GM21360 (cell line): ENCODE results near the gene CHST15.

Experiments used
- ATAC-seq: cut with Tn5 transposase; IDR thresholded peaks from one replicate; pipeline ENCODE4 v1.9.1; 2021; ENCODE audit warnings: mild to moderate bottlenecking, moderate library complexity; ENCODE audit not compliant: unreplicated experiment

The CHST15 gene

DNA sequence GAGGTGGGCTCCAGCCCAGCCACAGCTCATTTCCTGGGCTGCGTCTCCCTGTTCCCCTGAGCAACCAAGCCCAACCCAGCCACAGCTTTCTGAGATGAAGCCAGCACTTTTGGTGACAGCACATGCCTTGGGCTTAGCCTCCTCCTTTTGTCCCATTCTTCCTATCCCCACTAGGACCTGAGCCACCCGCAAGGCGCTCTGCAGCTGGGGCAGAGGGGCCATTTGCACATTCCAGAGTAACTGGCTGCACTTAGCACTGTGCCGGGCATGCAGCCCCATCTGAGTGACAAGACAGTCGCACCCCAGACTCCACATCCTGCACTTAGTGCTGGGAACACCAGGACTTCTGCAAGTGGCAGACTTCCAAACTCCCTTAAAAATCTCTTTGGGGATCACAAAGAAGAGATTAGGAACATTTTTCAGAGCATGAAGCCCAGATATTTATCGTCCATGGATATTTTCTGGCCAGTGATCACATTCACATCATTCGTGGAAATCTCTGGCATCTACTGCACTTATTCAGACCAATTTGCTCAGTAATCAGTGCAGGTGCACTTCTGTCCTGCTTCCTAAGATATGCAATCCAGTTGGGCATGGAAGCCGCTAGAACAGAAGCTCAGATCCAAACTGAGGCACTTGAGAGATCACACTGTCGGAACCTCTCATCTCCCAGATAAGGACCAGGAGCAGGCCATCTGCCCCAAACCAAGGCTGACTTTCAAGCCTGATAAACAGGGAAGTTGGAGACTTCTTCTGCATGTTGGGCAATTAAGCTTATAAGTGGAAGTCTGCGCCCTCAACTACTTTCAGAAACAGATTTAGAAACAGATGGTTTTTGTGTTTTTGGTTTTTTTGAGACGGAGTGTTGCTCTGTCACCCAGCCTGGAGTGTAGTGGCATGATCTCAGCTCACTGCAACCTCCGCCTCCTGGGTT, 26.4 kb downstream of the CHST15 start:
- no peak for ATAC-seq

DNA sequence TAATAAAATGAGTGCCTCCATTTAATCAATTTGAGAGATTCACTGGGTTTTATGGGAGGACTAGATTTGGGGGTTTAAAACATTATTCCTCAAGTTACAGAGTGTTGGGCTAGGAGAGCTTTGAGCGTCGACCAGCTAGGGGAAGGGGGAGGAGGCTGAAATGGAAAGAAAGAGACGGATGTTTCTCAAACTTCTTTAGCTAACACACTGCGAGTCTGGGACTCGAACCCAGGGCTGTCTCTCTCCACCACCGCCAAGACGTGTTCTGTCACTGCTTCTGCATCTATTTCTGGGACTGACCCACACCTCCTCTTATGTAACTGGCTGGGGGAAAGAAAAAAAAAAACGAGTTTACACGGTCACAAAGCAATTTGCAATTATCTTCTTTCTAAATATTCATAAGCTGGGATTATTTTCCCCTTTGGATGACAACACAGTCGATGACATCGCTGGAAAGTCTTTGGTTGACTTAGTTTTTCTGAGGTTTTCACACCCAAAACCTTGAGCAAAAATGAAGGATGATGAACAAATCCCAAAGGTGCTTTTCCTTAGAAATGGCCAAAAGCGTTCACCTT, 27.2 kb downstream of the CHST15 start:
- ATAC-seq, result no peak

DNA sequence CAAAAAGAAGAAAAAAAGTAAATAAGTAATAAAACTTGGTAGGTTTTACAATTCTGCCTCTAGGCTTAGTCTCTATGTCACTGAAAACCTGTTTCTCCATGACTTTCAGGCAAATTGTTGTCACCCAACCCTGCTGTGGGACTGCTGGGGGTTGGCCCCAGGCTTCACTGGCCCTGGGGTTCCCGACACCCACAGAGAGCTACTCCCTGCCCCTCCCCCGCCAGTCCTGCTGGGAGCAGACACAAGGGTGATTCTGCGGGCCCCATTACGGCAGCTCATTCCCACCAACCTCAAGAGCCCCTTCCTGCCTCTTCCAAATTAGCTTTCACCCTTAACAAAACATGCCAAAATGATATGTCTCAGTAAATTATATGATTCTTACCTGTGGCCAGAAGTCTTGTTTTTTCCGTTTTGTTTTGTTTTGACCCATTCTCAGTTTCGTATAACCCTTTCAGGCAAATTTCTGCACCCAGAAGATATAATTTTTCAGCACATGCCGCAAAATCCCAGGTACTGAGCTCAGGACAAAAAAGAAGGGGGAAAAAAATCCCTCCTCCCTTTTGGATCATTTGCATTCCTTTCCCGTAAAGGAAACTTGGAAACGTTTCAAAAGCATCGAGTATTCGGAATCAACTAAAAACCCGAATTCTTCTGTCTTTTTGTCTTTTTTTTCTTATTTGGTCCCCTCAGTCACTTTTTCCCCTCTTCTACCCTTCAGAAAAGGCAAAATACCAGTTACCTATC, 27.8 kb downstream of the CHST15 start:
- no peak for ATAC-seq

DNA sequence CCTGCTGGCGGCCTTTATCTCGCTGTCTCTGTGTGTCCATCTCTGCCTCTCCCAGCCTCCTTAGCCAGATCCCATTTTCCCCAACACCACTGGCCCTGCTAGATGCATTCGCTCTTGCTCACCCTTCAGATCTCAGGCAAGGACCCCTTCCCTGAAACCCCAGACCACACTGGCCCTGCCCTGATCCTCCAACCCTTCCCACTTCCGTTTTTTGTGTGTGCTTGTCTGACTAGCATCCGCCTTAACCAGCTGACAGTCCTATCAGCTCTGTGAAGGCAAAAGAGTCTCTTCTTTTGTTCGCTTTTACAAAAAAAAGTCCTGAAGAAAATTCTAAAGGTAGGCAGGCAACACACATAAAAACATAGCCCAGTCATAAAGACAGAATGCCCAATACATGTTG, 28.7 kb downstream of the CHST15 start:
- no peak for ATAC-seq

DNA sequence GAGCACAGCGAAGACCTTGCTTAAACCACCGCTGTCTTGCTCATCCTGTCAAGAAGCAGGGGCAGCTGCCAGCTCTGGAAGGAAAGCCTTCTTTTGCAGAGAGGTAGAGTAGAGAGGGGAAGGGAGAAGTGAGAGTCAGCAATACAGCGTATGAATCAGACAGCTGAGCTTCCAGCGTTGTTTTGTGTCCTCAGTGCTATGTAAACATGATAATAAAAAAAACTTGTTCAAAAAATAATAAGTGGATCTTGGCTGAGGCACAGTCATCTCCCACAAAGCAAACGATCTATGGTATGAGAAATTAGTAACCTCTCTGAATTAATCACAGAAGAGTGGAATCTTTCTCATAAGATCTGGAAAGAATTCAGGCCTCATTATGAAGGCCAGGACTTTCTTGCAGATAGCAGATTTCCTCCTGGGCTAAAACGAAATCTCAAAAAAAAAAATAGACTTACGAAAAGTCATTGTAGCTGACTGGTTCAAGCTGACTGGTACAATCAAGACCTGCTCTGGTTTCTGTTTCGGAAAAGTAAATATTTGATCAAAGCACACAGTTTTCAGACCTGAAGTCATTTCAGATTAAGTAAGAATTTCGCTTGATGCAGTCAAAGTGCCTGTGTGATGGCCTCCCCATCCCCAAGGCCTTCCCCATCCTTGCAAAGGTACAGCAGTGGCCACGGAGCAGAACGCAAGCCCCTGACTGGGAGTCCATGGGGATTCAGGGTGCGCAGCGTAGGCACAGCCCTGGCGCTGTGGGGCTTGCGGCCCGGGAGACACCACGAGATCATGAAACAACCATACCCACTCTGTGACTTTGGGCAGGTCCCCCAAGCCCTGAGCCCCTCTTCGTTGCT, 29.4 kb downstream of the CHST15 start:
- ATAC-seq, result no peak

DNA sequence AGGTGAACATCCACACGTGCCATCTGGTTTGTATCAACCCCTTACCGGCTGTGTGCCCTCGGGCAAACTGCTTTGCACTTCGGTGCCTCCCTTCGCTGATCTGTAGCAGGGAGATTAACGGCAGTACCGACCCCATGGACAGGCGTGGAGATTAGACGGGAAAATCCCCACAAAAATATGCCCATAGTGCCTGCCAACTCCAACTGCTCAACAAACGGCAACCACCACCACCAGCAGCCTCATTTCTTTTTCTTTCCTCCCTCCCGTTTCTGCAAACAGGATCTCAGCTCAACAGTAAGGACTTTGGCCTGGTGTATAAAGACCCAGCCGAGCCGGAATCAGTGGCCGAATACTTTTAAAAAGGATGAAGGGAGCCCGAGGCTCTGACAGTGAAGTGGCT, 31.0 kb downstream of the CHST15 start:
- no peak for ATAC-seq

DNA sequence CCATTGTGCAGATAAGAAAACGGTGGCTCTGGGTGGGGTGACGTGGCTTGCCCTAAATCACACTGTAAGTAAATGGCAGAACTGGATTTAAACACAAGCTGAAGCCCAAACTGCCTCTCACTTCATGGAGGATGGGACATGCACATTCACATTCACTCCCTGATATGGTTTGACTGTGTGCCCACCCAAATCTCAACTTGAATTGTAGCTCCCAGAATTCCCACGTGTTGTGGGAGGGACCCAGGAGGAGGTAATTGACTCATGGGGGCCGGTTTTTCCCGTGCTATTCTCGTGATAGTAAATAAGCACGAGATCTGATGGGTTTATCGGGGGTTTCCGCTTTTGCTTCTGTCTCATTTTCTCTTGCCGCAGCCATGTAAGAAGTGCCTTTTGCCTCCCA, 32.4 kb downstream of the CHST15 start:
- no peak for ATAC-seq

DNA sequence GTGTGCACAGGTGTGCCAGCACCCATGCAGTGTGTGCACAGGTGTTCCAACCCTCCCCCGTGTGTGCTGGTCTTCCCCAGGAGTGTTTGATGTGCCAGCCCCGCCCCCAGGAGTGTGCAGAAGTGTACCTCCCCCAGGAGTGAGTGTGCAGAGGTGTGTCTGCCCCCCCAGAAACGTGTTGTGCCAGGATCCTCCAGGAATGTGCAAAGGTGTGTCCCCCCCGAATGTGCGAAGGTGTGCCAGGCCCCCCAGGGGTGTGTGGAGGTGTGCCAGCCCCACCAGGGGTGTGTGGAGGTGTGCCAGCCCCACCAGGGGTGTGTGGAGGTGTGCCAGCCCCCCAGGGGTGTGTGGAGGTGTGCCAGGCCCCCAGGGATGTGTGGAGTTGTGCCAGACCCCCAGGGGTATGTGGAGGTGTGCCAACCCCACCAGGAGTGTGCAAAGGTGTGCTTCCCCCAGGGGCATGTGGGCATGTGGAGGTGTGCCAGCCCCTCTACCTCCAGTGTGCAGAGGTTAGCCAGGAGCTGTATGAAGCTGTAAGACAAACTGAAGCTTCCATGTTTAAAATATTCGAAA, 33.2 kb downstream of the CHST15 start:
- ATAC-seq, result no peak

DNA sequence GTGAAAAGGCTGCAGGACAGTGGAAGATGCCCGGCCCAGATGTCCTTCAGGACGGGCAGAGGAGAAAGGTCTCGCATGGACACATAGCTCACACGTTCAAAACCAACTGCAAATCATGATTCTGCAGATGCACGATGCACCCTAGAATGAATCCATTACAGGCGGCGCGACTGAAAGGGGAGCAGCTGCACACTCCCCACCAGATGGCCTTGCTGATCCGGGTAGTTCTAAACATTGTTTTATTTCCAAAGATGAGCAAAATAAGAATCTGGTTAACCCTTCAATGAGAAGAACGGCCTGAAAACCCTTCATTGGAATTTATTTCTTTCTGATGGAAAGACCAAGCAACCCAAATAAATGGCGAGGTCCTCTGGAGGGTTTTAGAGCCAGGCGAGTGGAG, 33.8 kb downstream of the CHST15 start:
- ATAC-seq, result no peak

DNA sequence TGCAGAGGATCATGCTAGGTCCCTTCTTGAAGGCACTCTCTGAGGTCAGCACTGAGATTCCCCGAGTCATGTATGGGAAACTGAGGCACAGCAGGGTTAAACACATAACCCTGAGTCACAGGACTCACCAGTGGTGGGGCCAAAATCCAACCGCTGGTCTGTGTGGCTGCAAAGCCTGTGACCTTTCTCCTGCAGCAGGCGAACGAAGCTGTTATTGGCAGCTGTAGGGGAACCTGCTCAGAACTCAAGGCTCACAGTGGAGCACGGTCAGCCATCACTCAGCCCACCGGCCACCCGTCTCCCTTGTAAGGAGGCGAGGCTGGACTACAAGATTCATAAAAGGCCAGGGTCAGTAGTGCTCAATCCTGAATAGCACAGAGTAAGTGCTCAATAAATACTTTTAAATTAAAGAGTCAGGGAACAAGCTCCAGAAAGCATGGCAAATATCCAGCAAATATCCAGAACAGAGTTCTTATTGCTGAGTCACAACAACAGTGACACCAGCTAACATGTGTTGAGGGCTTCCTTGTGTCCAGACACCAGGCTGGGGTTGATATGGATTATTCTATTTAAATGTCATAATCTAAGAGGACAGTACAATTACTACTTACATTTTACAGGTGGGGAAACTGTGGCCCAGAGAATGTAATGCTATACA, 34.9 kb downstream of the CHST15 start:
- ATAC-seq, result no peak

DNA sequence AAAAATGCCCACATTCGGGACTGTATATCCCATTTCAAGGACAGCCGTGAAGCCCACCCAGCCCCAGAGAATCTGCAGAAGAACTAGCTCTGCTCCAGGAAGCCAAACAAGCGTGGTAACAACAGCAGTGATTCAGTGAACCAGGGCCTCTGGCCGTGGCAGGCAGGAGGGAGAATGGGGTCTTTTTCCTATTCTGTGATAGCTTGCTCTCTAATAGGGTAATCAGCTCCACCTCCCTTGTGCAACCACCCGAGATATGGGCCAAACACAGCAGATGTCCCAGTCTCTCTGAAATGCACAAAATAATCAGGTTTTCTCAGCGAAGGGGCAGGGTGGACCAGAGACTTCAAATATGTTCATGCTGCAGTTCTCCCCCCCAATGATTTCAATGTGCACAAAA, 35.8 kb downstream of the CHST15 start:
- ATAC-seq, result no peak

DNA sequence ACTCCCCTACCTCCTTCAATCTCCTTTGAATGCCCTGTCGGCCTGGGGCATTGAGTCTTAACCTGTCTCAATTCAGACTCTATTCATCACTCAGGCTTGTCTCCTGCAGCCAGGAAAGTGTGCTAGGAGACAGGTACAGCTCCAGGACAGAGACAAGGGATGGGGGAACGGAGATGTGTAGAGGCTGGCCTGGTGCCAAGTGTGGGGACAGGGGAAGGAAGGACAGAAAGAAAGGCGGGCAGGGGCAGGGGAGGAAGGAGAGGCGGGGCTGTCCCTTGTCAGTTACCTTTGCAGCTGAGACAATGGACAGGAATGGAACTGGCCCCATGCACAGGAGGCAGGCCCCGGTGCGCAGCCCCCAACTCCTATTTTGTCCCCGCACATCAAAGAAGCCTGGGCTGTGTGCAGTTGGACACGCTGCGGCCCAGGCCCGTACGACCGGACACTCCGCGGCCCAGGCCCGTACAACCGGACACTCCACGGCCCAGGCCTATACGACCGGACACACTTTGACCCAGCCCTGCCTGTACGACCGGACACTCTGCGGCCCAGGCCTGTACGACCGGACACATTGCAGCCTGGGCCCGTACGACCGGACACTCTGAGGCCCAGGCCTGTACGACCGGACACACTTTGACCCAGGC, 36.9 kb downstream of the CHST15 start:
- ATAC-seq, result no peak

DNA sequence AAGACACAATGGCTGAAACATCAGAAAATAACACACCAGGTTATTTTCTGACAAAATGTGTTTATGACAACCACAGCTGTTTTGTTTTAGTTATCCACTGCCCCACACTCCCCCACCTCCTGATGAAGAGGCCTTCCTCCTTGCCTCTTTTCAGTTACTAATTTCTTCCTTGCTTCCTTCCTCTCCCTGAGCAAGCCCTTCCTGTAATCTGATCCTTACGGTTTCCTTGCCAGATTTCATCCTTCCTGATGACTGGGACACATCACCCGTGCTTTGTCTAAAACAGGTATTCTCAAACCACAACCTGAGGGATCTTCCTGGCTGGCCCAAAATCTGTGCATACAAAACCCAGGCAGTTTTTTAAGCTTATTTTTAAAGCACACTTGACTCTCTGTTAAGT, 39.4 kb downstream of the CHST15 start:
- no peak for ATAC-seq

DNA sequence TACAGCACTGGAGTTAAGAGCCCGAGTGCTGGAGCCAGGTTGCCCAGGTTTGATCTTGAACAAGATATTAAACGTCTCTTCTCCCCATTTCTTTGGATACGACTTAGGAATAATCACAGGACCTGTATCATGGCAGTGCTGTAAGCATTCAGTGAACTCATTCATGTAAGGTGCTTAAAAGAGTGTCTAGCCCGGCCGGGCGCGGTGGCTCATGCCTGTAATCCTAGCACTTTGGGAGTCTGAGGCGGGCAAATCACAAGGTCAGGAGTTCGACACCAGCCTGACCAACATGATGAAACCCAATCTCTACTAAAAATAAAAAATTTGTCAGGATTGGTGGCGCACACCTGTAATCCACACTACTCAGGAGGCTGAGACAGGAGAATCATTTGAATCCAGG, 40.8 kb downstream of the CHST15 start:
- no peak for ATAC-seq

DNA sequence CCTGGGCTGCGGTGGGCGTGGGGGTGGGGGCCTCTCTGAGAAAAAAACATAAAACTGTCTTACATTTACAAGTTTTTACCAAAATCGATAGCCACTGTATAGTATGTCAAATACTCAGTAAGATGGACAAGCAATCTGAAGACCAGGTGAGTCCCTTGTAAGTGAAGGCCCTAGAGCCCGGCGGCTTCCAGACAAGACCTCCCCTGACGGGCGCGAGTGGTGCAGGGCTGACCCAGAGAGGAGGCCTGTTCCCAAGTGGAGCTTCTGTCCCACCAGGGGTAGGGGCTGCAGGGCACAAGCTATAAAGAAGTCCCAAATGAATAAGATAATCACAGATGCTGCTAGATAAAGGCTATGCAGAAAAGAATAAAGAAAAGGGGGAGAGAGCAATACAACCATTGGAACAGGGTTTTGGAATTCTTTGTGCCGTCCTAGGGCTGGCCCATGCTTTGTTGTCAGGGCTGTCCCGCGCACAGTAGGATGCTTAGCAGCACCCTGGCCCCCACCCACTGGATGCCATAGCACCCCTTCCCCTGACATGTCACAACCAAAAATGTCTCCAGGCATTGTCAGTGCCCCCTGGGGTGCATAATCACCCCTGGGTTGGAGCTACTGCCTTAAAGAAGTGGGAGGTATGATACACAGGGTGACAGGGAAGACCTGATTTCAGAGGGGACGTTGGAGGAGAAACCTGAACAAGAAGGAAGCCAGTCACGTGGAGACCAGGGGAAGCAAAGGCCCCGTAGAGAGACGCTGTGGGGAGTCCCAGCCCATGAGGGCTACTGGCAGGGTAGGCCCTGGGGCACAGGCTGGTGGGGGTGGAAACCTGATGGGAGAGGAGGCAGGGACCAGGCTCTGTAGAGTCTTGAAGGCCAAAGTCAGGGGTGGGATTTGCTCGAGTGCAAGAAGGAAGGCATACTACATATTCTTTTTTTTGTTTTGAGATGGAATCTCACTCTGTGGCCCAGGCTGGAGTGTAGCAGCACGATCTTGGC, 43.1 kb downstream of the CHST15 start:
- no peak for ATAC-seq

DNA sequence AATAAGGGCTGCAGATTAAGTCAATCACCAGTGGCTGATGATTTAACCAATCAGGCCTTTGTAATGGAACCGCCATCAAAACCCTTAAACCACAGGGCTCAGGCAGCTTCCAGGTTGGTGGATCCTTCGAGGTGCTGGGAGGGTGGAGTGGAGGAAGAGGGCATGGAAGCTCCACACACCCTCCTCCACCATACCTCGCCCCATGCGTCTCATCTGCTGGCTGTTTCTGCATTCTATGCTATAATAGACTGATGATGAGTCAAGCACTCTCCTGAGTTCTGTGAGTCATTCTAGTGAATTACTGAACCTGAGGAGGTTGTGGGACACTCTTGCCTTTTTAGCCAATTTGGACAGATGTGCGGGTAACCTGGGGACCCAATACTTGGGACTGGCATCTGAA, 43.9 kb downstream of the CHST15 start:
- no peak for ATAC-seq

DNA sequence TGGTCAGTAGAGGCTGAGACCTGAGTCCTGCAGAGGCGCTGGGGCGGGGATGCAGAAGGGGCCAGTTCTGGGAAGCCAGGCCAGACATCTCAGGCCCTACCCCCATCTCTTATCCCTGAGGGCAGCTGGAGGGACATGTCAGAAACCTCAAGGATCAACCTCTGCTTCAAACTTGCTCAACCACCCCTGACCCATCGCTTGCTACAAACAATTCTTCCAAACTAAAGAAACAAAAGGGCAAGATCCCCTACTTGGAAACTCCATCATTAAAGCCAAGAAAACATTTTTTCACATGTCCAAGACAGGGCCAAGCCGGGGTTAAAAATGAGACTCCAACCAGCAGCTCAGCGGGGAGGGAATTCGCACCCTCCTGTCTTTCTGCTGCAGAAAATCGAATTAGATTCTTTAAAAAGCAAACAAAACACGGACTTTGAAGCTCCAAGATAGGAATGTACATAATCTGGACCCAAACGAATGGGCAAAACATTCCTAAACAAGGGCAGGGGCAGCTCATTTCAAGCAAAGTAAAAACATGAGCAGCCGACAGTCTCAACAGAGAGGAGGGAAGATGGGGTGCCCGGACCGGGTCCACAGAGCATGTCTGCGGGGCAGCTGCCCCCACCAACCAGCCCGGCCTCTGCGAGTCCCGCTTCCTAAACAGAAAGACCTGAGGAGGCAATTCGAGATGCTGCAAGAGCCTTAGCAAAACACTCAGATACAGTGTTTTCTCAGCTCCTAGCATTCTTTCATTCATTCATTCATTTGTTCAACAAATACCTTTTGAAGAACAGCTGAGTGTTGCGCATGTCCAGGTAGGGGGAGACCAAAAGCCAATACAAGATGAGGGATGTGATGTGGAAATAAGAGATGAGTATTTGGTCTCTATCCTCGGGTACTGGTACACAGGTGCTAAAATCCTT, 44.8 kb downstream of the CHST15 start:
- ATAC-seq, result no peak
